HG02642 (cell line): ENCODE data around the gene LINS1.

Source experiments
- ATAC-seq: cut with Tn5 transposase; IDR thresholded peaks from one replicate; pipeline ENCODE4 v1.9.1; 2021; ENCODE audit warnings: mild to moderate bottlenecking; ENCODE audit not compliant: unreplicated experiment, poor library complexity

Gene LINS1

DNA sequence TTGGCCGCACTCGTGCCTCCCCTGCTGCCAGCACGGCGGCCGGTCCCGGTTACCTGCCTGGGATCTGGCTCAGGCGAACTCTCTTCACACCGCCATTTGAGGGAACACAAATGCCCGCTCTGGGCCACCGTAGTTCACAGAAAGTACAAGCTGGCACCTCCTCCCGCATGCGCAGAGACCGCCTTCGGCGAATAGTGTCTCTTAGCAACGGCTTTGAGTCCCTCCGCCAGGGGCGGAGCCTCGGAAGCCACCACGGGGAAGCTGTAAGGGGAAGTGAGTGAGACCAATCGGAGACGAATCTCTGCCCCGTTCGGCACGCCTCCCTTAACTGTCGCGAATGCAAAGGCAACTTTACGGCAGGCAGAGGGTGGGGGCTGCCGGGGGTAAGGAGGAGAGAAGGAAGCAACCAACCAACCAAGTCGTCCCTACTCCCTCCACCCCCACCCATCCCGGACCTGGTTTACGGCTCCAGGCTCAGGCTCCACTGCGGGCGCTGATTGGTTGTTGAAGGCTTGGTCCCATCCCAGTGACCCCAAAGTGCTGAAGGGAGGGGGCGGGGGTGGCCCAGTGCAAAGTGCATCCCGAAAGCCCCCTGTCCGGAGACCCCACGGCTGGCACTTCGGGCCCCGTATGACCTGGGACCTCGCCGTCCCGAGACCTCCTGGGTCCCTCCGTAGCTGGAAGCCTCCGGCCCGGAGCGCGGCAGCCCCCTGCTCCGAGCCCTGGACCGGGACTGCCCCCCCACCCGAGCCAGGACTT, at the start of gene LINS1, which contains the start of gene ASB7:
Gene LINS1, minus strand, starts transcription at position 121 of the 759 bp plus-strand sequence. CDS start 21,342 bp downstream, outside the sequence.
Gene ASB7, plus strand, starts transcription at position 526 of the 759 bp plus-strand sequence. CDS start 9,628 bp downstream, outside the sequence.
- peak; percentile 89 for ATAC-seq

GRCh38 chr15:100651253-100651652, 49.3 kb upstream of the LINS1 start:
- no peak for ATAC-seq

- ATAC-seq = no peak
Measured at GRCh38 chr15:100650685-100651084, 48.7 kb upstream of the LINS1 start.

GRCh38 chr15:100648951-100649350, 47.0 kb upstream of the LINS1 start:
- no peak for ATAC-seq

GRCh38 chr15:100645671-100646070, 43.7 kb upstream of the LINS1 start:
- no peak for ATAC-seq

DNA sequence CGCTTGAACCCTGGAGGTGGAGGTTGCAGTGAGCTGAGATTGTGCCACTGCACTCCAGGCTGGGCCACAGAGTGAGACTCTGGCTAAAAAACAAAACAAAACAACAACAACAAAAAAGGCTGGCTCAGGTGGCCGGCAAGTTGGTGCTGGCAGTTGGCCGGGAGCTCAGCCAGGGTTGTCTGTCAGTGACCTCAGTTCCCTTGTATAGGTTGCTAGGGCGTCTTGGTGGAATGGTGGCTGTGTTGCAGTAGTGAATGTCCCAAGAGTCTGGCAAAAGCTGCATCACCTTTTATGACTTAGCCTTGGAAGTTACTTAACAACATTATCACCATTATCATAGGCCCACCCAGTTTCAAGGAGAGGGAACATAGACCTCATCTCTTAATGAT, 41.0 kb upstream of the LINS1 start:
- no peak for ATAC-seq

GRCh38 chr15:100642213-100642949, 40.4 kb upstream of the LINS1 start:
- no peak for ATAC-seq

GRCh38 chr15:100638177-100638730, 36.3 kb upstream of the LINS1 start:
- ATAC-seq = no peak

GRCh38 chr15:100635406-100636071, 33.6 kb upstream of the LINS1 start:
- no peak for ATAC-seq

- no peak for ATAC-seq
Measured at GRCh38 chr15:100633763-100634075, 31.7 kb upstream of the LINS1 start.

DNA sequence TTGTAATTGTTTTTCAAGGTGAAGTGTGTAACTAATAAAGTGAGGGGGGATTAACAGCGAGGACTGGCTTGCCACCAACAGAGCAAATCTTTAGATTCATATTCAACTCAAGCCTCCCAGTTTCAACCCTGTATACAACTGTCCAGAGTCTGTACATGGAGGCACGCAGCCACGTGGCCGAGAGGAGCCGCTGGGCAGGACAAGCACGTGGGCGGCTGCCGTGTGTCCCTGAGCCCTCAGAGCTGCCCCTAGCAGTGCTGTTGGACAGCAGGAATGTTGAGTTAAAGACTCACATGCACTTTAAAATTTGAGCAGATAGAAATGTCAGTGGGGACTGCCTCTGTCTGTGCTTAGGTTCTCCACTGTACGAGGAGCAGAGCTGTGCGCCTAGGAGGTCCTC, 29.8 kb upstream of the LINS1 start:
- no peak for ATAC-seq

- no peak for ATAC-seq
Measured at GRCh38 chr15:100628746-100629145, 26.8 kb upstream of the LINS1 start.

- ATAC-seq = peak; percentile 84
Measured at GRCh38 chr15:100627789-100628395, 25.9 kb upstream of the LINS1 start.

GRCh38 chr15:100623301-100623700, 21.3 kb upstream of the LINS1 start:
- no peak for ATAC-seq

DNA sequence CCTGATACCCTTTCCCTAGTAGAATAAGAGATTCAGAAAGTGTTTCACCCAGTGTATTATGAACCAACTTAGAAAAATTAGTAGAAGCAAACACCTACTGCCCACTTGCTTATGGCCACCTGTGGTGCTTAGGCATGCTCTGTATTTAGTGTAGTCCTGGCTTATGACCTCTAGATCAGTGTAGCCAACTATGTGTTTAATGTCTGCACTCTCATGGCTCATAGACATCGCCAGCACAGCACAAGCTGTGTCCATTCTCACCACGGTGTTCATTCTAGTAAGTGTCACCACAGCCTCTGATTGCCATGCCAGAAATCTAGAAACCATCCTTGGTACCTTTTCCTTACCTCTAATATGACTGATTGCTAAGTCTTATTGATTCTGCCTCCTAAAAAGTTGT, 14.7 kb upstream of the LINS1 start:
- no peak for ATAC-seq

- ATAC-seq = no peak
Measured at GRCh38 chr15:100615801-100616200, 13.8 kb upstream of the LINS1 start.

GRCh38 chr15:100614918-100615317, 12.9 kb upstream of the LINS1 start:
- ATAC-seq = no peak

GRCh38 chr15:100614336-100614735, 12.4 kb upstream of the LINS1 start:
- ATAC-seq = no peak

DNA sequence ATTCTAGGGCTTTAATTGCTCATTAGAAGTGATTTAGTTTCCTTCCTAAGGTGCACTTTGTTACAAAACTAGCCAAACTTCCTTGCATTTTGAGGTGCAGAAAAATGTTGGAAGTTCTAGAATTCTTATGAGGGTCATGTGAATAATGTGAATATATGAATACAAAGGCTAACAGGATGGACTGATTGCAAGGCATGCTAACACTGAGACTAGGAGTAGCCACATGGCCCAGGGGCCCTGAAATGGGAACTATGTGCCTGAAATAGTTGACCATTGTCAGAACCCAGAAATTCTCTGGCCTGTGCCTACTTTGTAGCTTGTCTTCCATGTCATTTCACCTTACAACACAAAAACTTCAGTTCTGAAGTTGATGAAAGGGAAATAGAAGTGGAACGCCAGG, 11.2 kb upstream of the LINS1 start:
- ATAC-seq = no peak

GRCh38 chr15:100612539-100612938, 10.6 kb upstream of the LINS1 start:
- no peak for ATAC-seq
